H9 (cell line): ENCODE measurements around the gene LZTR1. TPM values are rescaled to one million over a fixed set of nuclear protein-coding genes. Genes with fewer than 3 reads are reported as not detected.

Source experiments
- DNase-seq: peaks from one replicate; pipeline ENCODE4 v3.0.0-alpha.2; 2017
- H2AFZ ChIP-seq: one replicate; pipeline ENCODE4 v1.6.1; 2013; ENCODE audit warnings: mild to moderate bottlenecking, low read length, control low read depth, moderate library complexity
- H2AK5ac ChIP-seq: 2 replicates; pipeline ENCODE4 v1.6.1; 2013; ENCODE audit warnings: low read length, control low read depth, mixed read lengths; ENCODE audit not compliant: insufficient read length
- H2BK120ac ChIP-seq: one replicate; pipeline ENCODE4 v1.6.1; 2013; ENCODE audit warnings: low read depth, mild to moderate bottlenecking, low read length, control low read depth, inconsistent platforms; ENCODE audit not compliant: poor library complexity, severe bottlenecking
- H2BK12ac ChIP-seq: 2 replicates; pipeline ENCODE4 v1.6.1; 2013; ENCODE audit warnings: low read length, control low read depth, mixed read lengths, low read depth; ENCODE audit not compliant: insufficient read length
- H2BK15ac ChIP-seq: 2 replicates; pipeline ENCODE4 v1.6.1; 2013; ENCODE audit warnings: low read depth, low read length, control low read depth
- H2BK20ac ChIP-seq: one replicate; pipeline ENCODE4 v1.6.1; 2013; ENCODE audit warnings: low read depth, mild to moderate bottlenecking, low read length, control low read depth, inconsistent platforms; ENCODE audit not compliant: poor library complexity, severe bottlenecking
- H2BK5ac ChIP-seq: 2 replicates; pipeline ENCODE4 v1.6.1; 2013; ENCODE audit warnings: low read length, control low read depth, mixed read lengths; ENCODE audit not compliant: insufficient read length
- H3K14ac ChIP-seq: 2 replicates; pipeline ENCODE4 v1.6.1; 2013; ENCODE audit warnings: low read length, control low read depth; ENCODE audit not compliant: insufficient read depth
- H3K18ac ChIP-seq: 2 replicates; pipeline ENCODE4 v1.6.1; 2013; ENCODE audit warnings: low read depth, mild to moderate bottlenecking, mixed read lengths, low read length, control low read depth; ENCODE audit not compliant: insufficient read length
- H3K23ac ChIP-seq: 2 replicates; pipeline ENCODE4 v1.6.1; 2013; ENCODE audit warnings: low read length, control low read depth, mixed read lengths, low read depth; ENCODE audit not compliant: insufficient read length
- H3K23me2 ChIP-seq: 2 replicates; pipeline ENCODE4 v1.6.1; 2013; ENCODE audit warnings: low read depth, mild to moderate bottlenecking, mixed read lengths, low read length, control low read depth; ENCODE audit not compliant: insufficient read length, poor library complexity, severe bottlenecking
- H3K27ac ChIP-seq: 2 replicates; pipeline ENCODE4 v1.5.1; 2013; ENCODE audit warnings: low read length, control low read depth, mixed read lengths, low read depth; ENCODE audit not compliant: insufficient read length
- H3K27me3 ChIP-seq: 2 replicates; pipeline ENCODE4 v1.6.1; 2013; ENCODE audit warnings: low read length, control low read depth, inconsistent platforms; ENCODE audit not compliant: insufficient read depth
- H3K4ac ChIP-seq: 2 replicates; pipeline ENCODE4 v1.6.1; 2013; ENCODE audit warnings: low read depth, mild to moderate bottlenecking, control low read depth, inconsistent platforms, low read length, moderate library complexity
- H3K4me1 ChIP-seq: 2 replicates; pipeline ENCODE4 v1.6.1; 2013; ENCODE audit warnings: low read length, control low read depth, inconsistent platforms; ENCODE audit not compliant: insufficient read depth
- H3K4me2 ChIP-seq: 2 replicates; pipeline ENCODE4 v1.6.1; 2013; ENCODE audit warnings: low read length, control low read depth, mixed read lengths; ENCODE audit not compliant: insufficient read length, insufficient read depth
- H3K56ac ChIP-seq: 2 replicates; pipeline ENCODE4 v1.6.1; 2013; ENCODE audit warnings: low read depth, mild to moderate bottlenecking, mixed read lengths, low read length, control low read depth; ENCODE audit not compliant: insufficient read length
- H3K79me1 ChIP-seq: 2 replicates; pipeline ENCODE4 v1.6.1; 2013; ENCODE audit warnings: low read depth, mild to moderate bottlenecking, moderate library complexity, low read length, control low read depth, inconsistent platforms; ENCODE audit not compliant: insufficient read depth, poor library complexity, severe bottlenecking
- H3K79me2 ChIP-seq: 2 replicates; pipeline ENCODE4 v1.6.1; 2013; ENCODE audit warnings: low read length, control low read depth, inconsistent platforms; ENCODE audit not compliant: insufficient read depth
- H3K9ac ChIP-seq: 2 replicates; pipeline ENCODE4 v1.6.1; 2013; ENCODE audit warnings: low read length, control low read depth, mixed read lengths; ENCODE audit not compliant: insufficient read length; ENCODE audit errors: extremely low read depth
- H3K9me3 ChIP-seq: one replicate; pipeline ENCODE4 v1.6.1; 2013; ENCODE audit warnings: low read depth, low read length, inconsistent platforms; ENCODE audit not compliant: control insufficient read depth
- H3T11ph ChIP-seq: one replicate; pipeline ENCODE4 v1.6.1; 2013; ENCODE audit warnings: mild to moderate bottlenecking, low read length, control low read depth, inconsistent platforms
- H4K20me1 ChIP-seq: one replicate; pipeline ENCODE4 v1.6.1; 2013; ENCODE audit not compliant: control insufficient read depth, insufficient read length, insufficient read depth
- H4K5ac ChIP-seq: 2 replicates; pipeline ENCODE4 v1.6.1; 2013; ENCODE audit warnings: low read depth, mild to moderate bottlenecking, mixed read lengths, low read length, control low read depth; ENCODE audit not compliant: insufficient read length
- H4K8ac ChIP-seq: replicated peaks from 2 replicates; pipeline ENCODE4 v1.6.1; 2013; ENCODE audit warnings: low read length, control low read depth, mixed read lengths, low read depth; ENCODE audit not compliant: insufficient read length
- H4K91ac ChIP-seq: 2 replicates; pipeline ENCODE4 v1.6.1; 2013; ENCODE audit warnings: low read depth, mild to moderate bottlenecking, moderate library complexity, mixed read lengths, low read length, control low read depth; ENCODE audit not compliant: insufficient read length
- H3K27ac Mint-ChIP-seq, 3 experiments: 2 replicates in 2 of 3; 3 replicates in 1 of 3; pipeline ENCODE4 v1.8.0; 2020 to 2021; ENCODE audit warnings: mixed read lengths in 3 of 3, mild to moderate bottlenecking in 1 of 3, moderate library complexity in 1 of 3
- H3K27me3 Mint-ChIP-seq: 2 replicates; pipeline ENCODE4 v1.8.0; 2021; ENCODE audit warnings: low read depth, mild to moderate bottlenecking, moderate library complexity, mixed read lengths
- H3K36me3 Mint-ChIP-seq, 3 experiments: 2 replicates in 2 of 3; 3 replicates in 1 of 3; pipeline ENCODE4 v1.8.0; 2020 to 2021; ENCODE audit warnings: low read depth in 3 of 3, mixed read lengths in 3 of 3; ENCODE audit not compliant: insufficient read depth in 1 of 3
- H3K4me1 Mint-ChIP-seq, 2 experiments: 2 replicates each; pipeline ENCODE4 v1.8.0; 2020; ENCODE audit warnings: mixed read lengths in 2 of 2
- H3K4me3 Mint-ChIP-seq, 2 experiments: 2 replicates in 1 of 2; 3 replicates in 1 of 2; pipeline ENCODE4 v1.8.0; 2020 to 2021; ENCODE audit warnings: mild to moderate bottlenecking in 2 of 2, mixed read lengths in 2 of 2, moderate library complexity in 1 of 2
- H3K9me3 Mint-ChIP-seq, 2 experiments: 2 replicates in 1 of 2; 3 replicates in 1 of 2; pipeline ENCODE4 v1.8.0; 2020; ENCODE audit warnings: mild to moderate bottlenecking in 2 of 2, mixed read lengths in 2 of 2, moderate library complexity in 1 of 2
- WGBS: extraction: QIAGEN DNeasy Blood & Tissue Kit; methylation state at CpG from one replicate; pipeline ENCODE4 v1.1.7; 2013; ENCODE audit warnings: missing lambda C conversion rate, low lambda C conversion rate, mixed read lengths; ENCODE audit not compliant: insufficient read length; ENCODE audit errors: extremely low coverage; 5-methylcytosine and 5-hydroxymethylcytosine counted together
- total RNA-seq: library from RNA; stranded (reverse); gene quantifications from 2 replicates; pipeline ENCODE4 v1.2.1, GENCODE V29; 2021
- TF ChIP-seq, protein P1 (sequence below): fragments of 200-600 bp; sonication (generic); conservative IDR thresholded peaks from 3 replicates; pipeline ENCODE4 v1.8.0; 2021; ENCODE audit warnings: antibody characterized with exemption, mild to moderate bottlenecking

Gene LZTR1
- total RNA-seq, 1 experiment from 2014 or later, result 47.0 TPM

DNA sequence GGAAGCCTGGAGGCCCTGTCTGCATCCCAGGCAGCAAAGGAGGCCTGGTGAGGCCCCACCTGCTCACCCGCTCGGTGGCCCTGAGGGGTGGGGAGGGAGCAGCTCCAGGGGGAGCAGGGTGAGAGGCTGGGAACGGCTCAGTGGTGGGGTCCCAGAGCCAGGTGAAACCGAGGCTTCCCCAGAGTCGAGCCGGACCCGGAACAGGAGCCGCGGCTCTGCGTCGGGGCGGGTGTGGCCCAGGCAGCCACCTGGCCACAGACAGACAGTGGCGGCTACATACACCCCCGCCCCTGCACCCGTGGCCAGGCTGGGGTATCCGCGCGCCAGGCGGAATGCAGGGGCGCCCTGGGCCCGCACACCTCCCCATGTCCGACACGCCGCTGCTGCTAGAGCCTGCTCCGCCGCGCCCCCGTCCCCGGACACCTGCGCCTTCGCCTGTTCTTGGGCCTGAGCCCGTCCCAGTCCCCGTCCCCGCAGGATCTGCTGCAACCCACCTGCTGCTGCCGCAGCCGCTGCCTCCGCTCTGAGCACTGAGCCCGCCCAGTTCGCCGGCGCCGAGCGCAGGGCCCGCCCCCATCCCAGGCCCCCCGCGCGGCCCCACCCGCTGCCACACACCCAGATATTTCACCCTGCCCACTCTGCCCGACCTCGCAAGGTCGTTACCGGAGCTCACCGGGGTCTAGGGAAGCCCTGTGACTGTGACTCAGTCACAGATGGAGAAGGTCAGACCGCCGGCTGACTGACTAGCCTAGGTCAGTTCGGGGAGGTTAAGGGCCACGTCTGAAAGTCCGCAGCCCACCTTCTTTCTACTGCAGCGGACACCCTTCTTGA is 50.2 kb downstream of the LZTR1 start, which contains the start of gene SLC7A4:
TSS of gene SLC7A4 (minus strand) at position 525 of the 831 bp plus-strand sequence. CDS start 749 bp downstream, outside the sequence.
- H3K4me1 ChIP-seq, result no peaks in the 10 kb centered on the region; the same call in 1 of the 2 replicates
- no peaks in the 10 kb centered on the region for H3K23me2 ChIP-seq
- no peaks in the 10 kb centered on the region for H3K79me2 ChIP-seq
- H3T11ph ChIP-seq, result no peak within 1 kb of the TSS
- H2BK15ac ChIP-seq, result no peak within 1 kb of the TSS
- no peak within 1 kb of the TSS for H2BK12ac ChIP-seq
- H3K23ac ChIP-seq, result no peak within 1 kb of the TSS
- no peak within 1 kb of the TSS for H2AK5ac ChIP-seq
- no peak within 1 kb of the TSS for H4K8ac ChIP-seq
- TF ChIP-seq, protein P1, sequence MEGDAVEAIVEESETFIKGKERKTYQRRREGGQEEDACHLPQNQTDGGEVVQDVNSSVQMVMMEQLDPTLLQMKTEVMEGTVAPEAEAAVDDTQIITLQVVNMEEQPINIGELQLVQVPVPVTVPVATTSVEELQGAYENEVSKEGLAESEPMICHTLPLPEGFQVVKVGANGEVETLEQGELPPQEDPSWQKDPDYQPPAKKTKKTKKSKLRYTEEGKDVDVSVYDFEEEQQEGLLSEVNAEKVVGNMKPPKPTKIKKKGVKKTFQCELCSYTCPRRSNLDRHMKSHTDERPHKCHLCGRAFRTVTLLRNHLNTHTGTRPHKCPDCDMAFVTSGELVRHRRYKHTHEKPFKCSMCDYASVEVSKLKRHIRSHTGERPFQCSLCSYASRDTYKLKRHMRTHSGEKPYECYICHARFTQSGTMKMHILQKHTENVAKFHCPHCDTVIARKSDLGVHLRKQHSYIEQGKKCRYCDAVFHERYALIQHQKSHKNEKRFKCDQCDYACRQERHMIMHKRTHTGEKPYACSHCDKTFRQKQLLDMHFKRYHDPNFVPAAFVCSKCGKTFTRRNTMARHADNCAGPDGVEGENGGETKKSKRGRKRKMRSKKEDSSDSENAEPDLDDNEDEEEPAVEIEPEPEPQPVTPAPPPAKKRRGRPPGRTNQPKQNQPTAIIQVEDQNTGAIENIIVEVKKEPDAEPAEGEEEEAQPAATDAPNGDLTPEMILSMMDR, result no peak
- no peaks in the 10 kb centered on the region for H3K79me1 ChIP-seq
- Mint-ChIP-seq H3K27ac (no peak within 1 kb of the TSS; a peak in 1 of 7 replicates), H3K4me3 (peak within 1 kb of the TSS; percentile 53 to 81), H3K27me3 (peaks cover 43% of the 10 kb centered on the region), H3K4me1 (peaks cover 7 to 14% of the 10 kb centered on the region in 2 experiments), H3K9me3 (no peaks in the 10 kb centered on the region), H3K36me3 (no peaks in the 10 kb centered on the region)
- no peak within 1 kb of the TSS for H3K18ac ChIP-seq
- no peak within 1 kb of the TSS for H3K27ac ChIP-seq
- peaks cover 3% of the 10 kb centered on the region; the same call in 1 of the 2 replicates for H3K27me3 ChIP-seq
- DNase-seq, result no peak
- peak within 1 kb of the TSS; percentile 37 for H3K4me2 ChIP-seq
- no peaks in the 10 kb centered on the region for H3K9me3 ChIP-seq
- H2BK20ac ChIP-seq, result no peak within 1 kb of the TSS
- no peak within 1 kb of the TSS for H3K9ac ChIP-seq
- no peak within 1 kb of the TSS for H4K91ac ChIP-seq
- no peaks in the 10 kb centered on the region for H4K20me1 ChIP-seq
- no peak within 1 kb of the TSS for H3K56ac ChIP-seq
- no peak within 1 kb of the TSS for H4K5ac ChIP-seq
- no peak within 1 kb of the TSS for H2AFZ ChIP-seq
- no peak within 1 kb of the TSS; the same call in 1 of the 2 replicates for H3K14ac ChIP-seq
- no peak within 1 kb of the TSS for H2BK5ac ChIP-seq
- no peak within 1 kb of the TSS for H3K4ac ChIP-seq
- no peak within 1 kb of the TSS for H2BK120ac ChIP-seq
- no CpG with 5 or more reads among the region's 59 CpGs for WGBS
